Measurements from ENCODE around the gene FBLN7.

FBLN7 gene

DNA sequence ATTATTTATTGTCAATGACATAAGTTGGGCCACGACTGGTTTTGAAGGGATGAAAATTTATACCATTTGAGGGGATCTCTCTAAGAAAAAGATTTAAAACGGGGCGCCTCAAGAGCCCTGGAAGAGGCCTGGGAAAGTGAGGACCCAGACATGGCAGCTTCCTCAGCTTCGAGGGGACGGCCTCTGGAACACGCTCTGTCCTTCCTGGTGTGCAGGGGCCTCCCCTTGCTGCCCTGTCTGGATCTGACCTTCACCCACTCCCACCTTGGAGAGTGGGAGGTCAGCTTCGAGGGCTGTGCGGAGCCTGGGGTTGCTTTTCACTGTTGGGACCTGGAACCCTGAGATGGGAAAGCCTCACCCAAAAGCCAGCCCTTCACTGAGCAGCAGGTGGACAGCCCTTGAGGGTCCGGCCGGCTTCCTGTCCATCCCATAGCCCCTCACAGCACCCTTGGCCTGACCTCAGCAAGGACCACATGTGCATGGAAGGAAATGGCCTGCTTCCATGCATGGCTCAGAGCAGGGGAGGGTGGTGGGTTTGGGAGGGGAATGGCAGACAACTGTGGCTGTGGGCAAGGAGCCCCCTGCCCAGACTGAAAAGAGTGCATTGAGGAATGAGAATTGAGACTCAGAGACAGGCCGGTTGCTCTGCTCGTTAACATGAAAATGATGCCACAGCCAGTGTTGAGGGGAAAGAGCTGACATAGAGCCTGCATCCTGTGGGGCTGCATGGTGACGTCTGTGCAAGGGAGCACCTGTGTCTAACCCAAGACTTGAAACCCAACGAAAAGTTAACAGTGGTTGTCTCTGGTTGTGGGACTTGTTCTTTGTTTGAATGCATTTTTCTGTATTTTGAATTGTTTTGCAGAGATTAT lies 16.3 kb downstream of the FBLN7 start:
- intact Hi-C loops (cut with DNase I): no loop called here
- peak in 3 of 42 donors; percentile 11 to 18 (median 12) for DNase-seq

GRCh38 chr2:112155331-112156151 lies 17.4 kb downstream of the FBLN7 start:
- peak in 3 of 42 donors; percentile 28 to 42 (median 34) for DNase-seq

DNA sequence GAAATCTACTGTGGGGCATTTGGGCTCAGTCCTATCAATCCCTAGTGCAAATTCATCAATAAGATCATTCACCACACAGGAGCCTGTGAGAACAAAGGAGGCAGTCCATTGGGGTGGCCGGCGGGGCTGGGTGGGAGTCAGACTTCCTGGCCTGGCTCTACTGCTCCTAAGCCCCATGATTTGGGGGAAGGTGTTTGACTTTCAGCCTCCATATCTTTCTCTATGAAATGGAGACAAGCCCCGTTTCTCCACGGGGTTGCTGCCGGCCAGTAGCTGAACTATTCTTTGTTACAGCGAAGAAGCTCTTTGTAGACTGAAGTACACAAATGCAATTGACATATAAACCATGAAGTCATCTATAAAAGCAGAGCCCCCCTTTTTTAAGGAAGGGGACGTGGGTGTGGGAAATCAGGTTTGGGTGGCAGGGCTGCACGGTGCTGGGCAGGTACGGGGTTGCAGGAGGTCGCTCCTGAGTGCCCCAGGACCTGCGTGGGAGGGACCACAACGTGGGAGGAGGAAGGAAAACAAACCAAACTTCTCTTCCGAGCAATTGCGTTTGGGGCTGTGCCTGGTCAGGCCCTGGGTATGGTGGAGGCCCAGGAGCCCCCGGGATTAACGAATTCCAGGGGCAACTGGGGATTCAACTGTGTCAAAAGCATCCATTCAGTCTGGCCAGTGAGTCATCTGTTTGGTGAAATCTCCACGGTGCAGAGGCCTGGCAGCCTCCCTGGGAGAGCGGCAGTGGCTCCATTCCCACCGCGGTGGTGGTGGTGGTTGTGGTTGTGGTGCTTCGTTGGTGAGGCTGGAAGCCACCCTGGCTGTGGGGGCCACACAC lies 18.2 kb downstream of the FBLN7 start:
- intact Hi-C loops (cut with DNase I): no loop called here
- peak in 3 of 42 donors; percentile 26 to 40 (median 26) for DNase-seq

More at GRCh38 chr2:112155331-112156151, 17.4 kb downstream of the FBLN7 start:
- intact Hi-C loops (cut with DNase I): no loop called here

- intact Hi-C loops (cut with DNase I): no loop called here
- no peak for DNase-seq
Measured at GRCh38 chr2:112157472-112157871, 19.3 kb downstream of the FBLN7 start.

DNA sequence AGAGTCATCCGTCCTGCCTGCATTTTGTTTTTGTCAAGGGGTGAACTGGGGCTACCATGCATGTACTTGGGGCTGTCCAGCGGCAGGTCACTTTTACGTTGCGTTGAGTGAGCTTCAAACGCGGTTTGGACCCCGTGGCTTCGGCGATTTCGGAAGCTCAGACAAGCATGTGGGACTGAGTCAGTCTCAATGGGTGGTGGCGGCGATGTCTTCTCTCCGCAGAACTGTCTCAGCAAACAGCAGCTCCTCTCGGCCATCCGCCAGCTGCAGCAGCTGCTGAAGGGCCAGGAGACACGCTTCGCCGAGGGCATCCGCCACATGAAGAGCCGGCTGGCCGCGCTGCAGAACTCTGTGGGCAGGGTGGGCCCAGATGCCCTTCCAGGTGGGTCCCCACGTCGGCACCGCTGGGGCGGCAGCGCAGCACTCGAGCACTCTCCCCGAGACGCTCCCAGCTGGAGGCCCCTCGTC lies 21.3 kb downstream of the FBLN7 start:
- intact Hi-C loops (cut with DNase I): no loop called here
- DNase-seq: no peak

- no peak for DNase-seq
- intact Hi-C loops (cut with DNase I): no loop called here
Measured at GRCh38 chr2:112160283-112161250, 22.4 kb downstream of the FBLN7 start.

- DNase-seq: peak in 1 of 42 donors; percentile 16
- intact Hi-C loops (cut with DNase I): no loop called here
Measured at GRCh38 chr2:112161431-112162145, 23.4 kb downstream of the FBLN7 start.

DNA sequence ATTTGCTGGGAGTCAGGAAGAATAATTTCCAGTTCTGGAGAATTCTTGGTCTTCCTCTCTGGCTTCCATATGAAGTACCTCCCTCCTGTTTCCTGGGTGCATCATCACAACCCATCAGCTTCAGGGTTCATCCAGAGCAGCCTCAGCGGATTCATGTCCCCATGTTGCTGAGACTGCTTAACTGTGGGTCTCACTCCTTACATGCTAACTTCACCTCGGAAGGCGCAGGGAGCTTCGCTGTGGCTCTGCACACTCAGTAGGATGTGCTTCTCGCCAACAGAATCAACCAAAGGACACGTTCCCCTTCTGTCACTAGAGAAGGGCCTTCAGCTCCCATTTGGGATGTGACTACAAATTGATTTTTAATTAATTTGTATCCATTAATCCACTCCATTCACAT lies 24.2 kb downstream of the FBLN7 start:
- DNase-seq: peak in 1 of 42 donors; percentile 15
- intact Hi-C loops (cut with DNase I): no loop called here

- intact Hi-C loops (cut with DNase I): no loop called here
Measured at GRCh38 chr2:112162956-112163355, 24.8 kb downstream of the FBLN7 start.

DNA sequence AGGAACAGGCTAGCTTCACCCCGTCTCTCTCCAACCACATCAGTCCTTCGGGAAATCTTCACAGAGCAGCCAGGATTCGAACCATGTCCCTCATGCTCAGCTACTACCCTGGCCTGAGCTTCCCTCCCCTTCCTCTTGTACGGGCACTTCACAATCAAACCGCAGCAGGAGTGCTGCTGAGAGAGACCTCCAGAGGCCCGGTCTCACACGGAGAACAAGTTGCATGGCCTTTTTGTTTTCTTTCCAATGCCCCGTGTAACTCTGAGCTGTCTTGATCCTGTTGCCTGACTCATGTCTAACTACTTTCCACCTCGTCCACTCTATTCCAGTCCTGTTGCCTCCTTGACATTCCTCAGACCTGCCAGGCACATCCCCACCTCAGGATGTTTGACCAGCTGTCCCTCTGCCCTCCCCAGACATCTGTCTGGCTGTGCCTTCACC lies 25.4 kb downstream of the FBLN7 start:
- peak in 1 of 42 donors; percentile 1 for DNase-seq
- intact Hi-C loops (cut with DNase I): no loop called here

More at GRCh38 chr2:112162956-112163355, 24.8 kb downstream of the FBLN7 start:
- DNase-seq: no peak

DNA sequence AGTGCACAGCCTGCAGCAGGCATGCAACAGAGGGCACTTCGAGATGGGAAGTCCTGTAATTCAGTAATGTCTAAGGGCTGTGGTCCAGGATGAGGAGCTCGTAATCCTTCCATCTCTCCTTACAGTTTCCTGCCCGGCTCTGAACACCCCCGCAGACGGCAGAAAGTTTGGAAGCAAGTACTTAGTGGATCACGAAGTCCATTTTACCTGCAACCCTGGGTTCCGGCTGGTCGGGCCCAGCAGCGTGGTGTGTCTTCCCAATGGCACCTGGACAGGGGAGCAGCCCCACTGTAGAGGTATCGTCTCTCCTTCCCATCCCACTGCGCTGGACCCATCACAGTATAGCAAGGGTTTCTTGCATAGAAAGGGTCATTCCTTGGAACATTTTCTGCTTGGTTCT lies 26.7 kb downstream of the FBLN7 start:
- DNase-seq: peak in 2 of 42 donors; percentile 10 to 25
- intact Hi-C loops (cut with DNase I): no loop called here

DNA sequence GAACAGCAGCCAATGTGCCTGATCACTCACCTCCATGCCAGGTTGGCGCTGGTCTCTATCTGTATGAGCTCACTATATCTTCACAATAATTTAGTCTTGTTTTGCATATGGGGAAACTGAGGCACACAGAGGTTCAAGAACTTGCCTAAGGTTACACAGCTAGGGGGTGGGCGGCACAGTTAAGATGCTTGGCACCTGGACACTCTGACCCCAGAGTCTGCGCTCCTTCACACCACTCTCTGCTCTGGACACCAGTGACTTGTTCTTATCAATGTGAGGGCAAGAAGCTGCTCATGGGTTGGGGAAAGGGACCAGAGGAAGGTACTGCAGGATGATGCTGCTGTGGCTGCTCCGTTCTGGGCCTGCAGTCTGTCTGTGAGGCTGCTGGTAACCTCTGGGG lies 27.1 kb downstream of the FBLN7 start:
- peak in 2 of 42 donors; percentile 0 to 26 for DNase-seq
- intact Hi-C loops (cut with DNase I): no loop called here

DNA sequence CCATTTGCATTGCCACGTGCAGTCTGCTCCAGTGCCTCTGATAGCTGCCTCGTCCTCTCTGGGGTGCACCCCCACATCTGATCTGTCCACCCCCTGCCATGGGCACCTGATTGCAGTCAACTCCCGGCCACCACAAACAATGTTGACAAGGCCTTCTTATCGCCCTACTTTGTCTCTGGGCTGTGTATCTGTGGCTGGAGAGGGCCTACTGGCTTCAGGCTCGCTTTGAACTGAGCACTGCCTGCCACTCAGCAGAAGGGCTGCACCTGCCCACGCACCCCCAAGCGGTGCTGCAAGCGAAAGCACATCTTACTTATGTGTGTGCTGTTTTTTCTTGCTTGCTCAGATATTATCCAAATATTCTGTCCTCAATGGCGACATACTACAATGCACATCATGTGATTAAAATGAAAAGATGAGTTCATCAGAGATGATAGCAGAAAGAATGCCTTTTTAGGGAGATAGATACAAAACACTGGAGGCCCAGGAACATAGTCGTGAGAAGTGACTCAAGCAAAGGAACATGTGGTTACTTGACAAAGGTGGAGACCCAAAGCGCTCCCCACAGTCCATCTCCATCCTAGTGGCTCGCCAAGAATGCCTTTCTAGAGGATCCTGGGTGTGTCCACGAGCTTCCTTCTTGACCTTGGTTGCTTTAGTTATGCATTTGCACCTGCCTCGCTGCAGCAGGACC lies 28.8 kb downstream of the FBLN7 start:
- peak in 3 of 42 donors; percentile 13 to 19 (median 15) for DNase-seq
- intact Hi-C loops (cut with DNase I): no loop called here

- intact Hi-C loops (cut with DNase I): no loop called here
- peak in 1 of 42 donors; percentile 31 for DNase-seq
Measured at GRCh38 chr2:112168422-112169124, 30.4 kb downstream of the FBLN7 start.

DNA sequence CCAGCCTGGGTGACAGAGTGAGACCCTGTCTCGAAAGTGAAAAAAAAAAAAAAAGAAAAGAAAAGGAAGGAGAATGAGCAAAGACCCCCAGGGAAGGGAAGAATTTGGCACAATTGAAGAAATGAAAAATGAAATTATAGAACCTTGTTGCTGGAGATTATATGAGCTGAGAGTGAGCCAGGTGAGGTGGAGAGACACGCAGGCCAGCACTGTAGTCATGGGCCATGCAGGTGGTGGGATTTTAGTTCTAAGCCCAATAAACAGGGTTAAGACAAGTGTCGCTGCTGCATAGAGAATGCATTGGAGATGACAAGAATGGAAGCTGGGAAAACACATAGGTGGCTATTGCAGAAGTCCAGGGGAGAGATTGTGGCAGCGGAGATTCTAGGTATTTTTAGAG lies 32.3 kb downstream of the FBLN7 start:
- intact Hi-C loops (cut with DNase I): no loop called here
- DNase-seq: peak in 1 of 42 donors; percentile 13
